ENCODE results near the gene IL10RB.

DNA sequence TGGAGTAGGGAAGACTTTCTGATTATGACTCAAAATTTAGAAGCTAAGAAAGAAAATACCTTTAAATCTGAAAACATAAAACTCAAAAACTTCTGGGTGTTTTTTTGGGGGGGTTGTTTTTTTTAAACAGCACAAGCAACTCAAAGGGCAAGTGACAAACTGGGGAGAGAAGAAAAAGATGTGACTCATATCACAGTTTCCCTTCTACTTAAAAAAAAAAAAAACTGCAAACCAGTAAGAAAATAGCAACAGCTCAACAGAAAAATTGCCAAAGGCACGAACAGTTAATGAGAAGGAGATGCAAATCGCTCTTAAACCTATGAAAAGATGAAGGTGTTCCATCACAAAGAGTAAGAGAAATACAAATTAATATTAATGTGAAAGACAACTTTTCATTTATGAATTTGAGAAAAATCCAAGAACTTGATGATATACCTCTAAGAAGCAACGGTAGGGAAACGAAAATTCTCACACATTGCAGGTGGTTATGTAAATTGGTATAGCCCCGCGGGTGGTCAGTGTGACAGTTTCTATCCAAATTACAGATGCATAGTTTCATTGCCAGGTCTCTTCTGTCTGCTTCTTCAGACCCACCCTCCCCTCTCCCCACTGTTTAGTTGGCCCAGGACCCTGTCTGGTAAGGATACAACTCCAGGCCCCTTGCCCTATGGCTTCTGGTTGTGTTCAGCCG lies 27.5 kb upstream of the IL10RB start:
- TF ChIP-seq, protein P1, sequence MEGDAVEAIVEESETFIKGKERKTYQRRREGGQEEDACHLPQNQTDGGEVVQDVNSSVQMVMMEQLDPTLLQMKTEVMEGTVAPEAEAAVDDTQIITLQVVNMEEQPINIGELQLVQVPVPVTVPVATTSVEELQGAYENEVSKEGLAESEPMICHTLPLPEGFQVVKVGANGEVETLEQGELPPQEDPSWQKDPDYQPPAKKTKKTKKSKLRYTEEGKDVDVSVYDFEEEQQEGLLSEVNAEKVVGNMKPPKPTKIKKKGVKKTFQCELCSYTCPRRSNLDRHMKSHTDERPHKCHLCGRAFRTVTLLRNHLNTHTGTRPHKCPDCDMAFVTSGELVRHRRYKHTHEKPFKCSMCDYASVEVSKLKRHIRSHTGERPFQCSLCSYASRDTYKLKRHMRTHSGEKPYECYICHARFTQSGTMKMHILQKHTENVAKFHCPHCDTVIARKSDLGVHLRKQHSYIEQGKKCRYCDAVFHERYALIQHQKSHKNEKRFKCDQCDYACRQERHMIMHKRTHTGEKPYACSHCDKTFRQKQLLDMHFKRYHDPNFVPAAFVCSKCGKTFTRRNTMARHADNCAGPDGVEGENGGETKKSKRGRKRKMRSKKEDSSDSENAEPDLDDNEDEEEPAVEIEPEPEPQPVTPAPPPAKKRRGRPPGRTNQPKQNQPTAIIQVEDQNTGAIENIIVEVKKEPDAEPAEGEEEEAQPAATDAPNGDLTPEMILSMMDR (IDR thresholded peaks at IDR 0.05), result no peak
- no peak for TF ChIP-seq POLR2A (IDR thresholded peaks at IDR 0.05)

Data from uterus (tissue), 2 donors.